Activated gamma-delta T cell (primary cell): ENCODE data around the gene RSRC1.
"Not testable (repeated sequence)": the region's sequence is repeated elsewhere in the genome, so short reads cannot be mapped to it uniquely, and the experiment has no call there.

Experiments
- DNase-seq: peaks from one replicate; lab custom pipeline; 2025; lab: John Stamatoyannopoulos, UW

RSRC1 gene

DNA sequence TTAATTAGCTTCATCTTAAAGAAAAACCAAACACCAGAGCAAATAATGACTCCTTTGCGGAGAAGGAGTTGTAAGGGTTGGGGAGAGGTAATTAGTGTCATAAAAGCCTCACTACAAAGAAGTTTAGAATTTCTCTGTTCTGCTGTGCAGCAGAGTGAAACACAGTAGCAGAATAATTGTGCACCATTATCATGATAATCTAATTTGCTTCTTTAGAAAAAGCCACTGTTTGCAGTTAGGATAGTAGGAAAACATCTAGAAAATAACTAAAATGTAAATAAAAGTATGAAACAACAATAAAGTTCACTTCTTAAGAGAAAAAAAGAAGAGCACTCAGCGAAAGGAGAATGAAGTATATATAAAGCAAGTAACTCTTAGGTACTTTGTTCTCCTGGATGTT, 9.2 kb upstream of the RSRC1 start:
- no peak for DNase-seq

GRCh38 chr3:158101335-158102241, 8.3 kb upstream of the RSRC1 start:
- DNase-seq = no peak

DNA sequence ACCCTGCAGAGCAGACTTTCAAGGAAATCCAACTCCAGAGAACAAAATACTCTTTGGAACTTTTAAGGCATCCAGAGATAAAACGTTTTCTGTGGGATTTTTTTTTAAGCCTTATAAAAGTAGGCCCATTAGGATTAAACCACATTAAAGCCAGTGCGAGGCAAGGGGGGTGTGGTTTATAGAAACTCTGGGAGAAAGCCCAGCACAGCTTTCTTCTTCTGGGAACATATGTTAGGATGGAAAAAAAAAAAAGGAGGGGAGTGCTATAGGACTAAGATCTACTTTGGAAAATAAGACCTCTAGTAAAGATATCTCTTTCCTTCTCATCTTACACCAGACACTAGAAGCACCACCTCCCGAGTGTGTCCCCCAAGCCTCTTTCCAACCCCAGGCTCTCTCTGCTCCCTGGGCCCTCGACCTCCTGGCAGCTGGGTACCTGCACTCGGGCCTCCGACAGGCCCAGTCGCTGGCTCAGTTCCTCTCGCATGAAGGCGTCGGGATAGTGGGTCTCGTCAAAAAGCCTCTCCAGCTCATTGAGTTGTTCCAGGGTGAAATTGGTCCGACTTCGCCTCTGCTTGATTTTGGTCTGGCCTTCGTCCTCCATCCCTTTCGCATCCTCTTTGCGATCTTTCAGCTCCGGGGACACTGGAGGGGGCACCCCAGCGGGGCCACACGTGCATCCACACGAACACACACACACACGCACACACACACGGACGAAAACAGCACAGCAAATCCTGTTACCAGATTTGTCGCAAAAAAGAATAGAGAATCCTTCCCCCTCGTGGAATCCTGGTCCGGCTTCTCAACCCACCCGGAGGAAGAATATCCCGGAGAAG, 7.4 kb upstream of the RSRC1 start:
- no peak for DNase-seq

- no peak for DNase-seq
Observed at GRCh38 chr3:158103081-158103886, 6.6 kb upstream of the RSRC1 start.

DNA sequence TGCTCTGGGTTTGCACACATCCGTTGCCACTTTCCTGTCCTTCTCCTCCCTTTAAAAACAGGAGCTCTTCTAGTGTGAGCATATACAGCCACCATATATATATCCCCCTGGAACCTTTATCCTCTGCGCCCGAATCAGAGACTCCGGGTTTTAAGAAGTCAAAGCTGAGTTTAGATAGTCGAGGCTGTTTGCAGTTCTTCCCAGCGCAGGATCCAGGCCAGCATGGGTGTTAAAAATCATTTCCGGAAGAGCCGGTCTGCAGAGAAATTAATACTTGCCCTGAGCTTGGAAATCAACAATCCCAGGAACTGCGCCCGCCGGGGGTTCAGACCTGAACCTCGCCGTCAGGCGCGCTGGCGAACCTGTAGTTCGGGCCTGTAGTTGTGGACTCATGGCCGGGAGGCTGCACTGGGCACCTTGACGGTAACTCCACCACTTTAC, 6.0 kb upstream of the RSRC1 start:
- no peak for DNase-seq

DNA sequence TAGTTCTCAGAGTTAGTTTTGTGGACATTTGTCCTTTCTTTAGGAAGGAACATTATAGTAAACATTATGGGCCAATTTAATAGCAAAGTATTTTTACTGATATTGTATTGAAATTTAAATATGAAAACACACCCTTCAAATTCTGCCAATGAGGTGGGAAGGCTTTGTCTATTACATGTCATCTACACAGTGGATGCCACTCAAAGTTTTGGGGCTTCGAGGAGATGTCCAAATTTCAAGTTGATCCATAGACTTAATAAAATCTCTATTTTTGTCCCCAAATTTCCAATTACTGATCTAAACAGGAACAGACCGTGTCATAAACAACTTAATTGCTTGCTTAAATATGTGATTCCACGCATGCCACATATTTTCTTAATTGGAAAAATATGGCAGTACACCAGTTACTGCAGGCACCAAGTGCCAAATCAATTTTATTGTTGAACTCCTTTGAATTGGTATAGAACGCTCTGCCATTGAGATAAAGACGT, 5.4 kb upstream of the RSRC1 start:
- DNase-seq = no peak

GRCh38 chr3:158105119-158105709, 4.7 kb upstream of the RSRC1 start:
- DNase-seq = no peak

DNA sequence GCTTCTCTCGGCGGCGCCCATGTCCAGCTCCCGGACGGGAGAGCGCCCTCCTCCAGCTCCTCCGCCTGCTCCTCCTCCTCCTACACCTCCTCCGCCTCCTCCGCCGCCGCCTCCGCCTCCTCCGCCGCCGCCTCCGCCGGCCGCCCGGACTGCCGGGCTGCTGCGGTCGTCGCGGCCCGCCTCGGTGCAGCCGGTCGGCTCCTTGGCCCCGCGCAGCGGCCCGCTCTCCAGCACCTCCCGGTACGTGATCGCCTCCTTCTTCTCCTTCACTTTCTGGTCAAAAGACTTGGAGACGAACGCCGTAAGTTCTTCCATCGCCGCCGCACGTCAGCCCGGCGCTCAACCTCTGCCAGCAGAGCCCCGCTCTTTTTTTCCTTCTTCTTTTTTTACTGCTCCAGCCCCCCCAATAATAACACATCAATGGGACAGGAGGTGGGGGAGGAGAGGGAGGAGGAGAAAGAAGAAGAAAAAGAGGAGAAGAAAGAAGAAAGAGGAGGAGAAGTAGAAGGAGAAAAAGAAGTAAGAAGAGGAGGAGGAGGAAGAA, 4.1 kb upstream of the RSRC1 start:
- DNase-seq = peak; percentile 16

DNA sequence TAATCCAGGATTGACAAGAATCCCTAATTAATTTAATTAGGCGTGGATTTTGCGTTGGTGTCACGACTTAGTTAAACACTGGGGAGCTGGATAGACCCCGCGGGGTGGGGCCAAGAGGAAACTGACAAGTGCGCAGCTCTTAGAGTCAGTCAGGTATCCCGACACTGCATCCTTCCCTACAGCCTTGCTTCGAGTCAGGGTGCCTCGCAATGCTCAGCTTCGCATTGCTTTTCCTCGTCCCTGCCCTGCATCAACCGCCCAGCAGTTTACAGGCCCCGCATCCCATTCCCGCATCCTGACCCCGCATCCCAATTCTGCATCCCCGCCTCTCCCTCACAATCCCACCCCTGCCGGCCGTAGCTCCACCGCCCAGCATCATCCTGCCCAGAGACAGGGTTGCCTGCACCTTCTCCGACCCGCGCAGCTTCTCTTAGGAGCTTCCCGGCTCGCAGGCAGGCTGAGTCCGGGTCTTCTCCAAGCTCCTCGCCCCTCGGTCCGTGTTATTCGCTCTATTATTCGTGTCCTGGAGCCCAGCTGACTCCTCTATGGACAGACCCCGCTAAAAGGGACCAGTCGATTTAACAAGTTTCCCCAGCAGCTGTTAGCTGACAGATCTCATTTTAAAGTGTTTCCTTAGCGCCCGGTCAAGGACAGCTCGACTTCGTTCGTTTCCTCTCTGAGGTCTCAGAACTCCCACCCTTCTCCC, 3.0 kb upstream of the RSRC1 start:
- DNase-seq = no peak

DNA sequence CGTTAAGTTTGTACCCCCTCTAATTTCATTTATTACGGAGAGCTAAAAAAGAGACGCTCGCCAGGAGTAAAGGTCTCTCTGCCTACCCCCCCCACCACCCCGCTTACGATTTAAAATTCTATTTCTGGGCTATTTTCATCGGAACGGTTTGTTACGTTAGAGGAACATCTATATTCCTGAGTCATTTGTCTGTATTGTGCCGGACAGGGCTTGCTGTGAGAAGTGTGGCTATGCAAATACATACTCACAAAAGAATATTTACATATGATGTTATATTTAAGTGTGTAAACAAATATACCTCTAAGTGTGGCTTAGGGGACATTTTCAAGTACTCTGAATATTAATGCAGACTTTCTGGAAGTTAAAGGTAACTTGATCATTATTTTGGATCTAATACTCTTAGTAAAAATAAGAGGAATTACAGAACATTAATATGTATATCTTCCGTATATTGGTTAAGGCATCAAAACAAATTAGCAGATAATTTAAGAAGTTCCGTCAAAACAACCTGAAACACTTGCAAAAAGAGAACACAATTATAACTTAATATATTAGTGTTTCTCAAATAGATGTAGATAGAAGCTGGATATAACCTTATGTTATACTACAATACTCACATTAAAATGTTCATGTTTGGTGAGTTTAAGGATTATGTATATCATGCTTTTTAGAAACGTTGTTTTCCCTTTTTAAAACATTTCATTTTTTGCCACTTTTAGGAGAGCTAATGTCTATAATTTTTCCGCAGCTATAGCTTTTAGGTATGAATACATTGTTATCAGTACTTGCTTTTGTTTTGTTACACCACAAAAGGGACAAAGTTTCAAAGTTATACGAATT, 2.1 kb upstream of the RSRC1 start:
- DNase-seq = no peak

DNA sequence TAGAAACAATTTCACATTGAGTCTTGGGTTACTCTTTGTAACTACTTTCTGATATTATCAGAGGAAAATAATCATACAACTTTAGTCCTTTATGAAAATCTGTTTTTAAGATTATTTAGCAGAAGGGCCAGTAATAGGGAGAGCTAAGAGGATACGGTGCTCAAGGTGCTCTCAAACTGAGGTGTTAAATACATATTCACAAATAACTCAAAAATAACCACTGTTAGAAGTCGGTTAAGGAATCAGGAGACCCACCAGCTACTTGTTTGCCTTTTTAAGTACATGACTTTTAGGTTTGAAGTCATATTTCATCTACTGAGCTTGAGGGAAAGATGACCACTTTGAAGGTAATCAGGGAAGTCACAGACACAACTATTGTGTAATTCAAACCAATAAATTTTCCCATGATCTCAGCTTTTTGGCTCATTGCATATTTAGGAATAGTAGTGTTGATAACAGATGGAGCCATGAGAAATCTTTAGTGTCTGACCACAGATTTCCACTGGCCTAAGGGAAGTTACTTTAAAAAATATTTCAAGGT, 1.4 kb upstream of the RSRC1 start:
- no peak for DNase-seq

- DNase-seq = no peak
Observed at GRCh38 chr3:158109295-158109803, 540 bp upstream of the RSRC1 start.

DNA sequence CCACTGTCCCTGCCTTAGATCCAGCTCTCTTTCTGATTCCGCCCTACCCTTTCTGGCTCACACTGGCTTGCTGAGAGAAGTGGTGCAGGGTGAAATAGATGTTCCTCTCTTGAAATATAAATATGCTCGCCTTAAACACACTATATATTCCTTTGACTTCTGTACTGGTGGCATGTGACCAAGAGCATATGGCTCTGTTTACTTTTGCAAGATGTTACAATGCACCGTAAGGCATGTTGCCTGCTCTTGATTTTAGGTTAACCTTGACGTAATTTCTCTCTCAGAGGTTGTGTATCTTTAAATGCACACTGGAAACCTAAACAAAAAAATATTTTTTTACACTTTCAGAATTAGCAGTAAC, 749 bp downstream of the RSRC1 start:
- DNase-seq = no peak

DNA sequence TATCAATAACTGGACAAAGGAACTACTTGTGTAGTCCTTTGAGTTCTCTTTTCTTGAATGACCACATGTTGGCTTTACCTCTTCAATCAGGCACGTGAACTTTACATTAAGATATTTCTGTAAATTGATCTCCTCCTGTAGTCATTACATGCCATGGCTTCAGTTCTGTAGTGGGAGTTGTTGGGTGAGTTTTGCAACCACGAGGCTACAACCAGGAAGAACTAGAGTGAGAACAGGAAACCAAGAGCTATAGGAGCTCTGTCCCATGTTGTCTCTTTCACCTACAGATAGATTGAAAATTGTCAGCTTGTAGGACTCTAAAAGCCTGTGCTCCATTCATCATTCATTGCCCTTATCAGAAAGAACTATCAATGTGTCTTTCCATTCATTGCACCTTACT, 2.0 kb downstream of the RSRC1 start:
- DNase-seq = no peak

- DNase-seq = not testable (repeated sequence)
Observed at GRCh38 chr3:158113595-158113994, 3.7 kb downstream of the RSRC1 start.

GRCh38 chr3:158120330-158120729, 10.4 kb downstream of the RSRC1 start:
- no peak for DNase-seq

DNA sequence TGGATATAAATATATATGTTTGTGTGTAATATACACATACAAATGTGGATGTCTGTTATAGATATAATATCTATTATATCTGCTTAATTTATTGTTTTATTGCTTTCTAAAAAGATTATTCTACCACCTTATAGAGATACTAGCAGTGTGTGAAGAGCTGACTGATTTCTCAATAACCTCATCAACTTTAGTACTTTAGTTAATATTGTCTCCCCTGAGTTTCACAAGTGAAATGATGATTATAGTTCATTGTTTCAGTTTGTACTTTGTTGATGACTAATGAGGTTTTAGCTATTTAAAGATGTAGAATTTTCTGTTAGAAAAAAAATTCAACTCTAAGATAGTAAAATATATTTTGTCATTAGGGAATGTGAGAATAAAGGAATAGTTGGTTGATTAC, 11.4 kb downstream of the RSRC1 start:
- no peak for DNase-seq

GRCh38 chr3:158122721-158123120, 12.8 kb downstream of the RSRC1 start:
- DNase-seq = not testable (repeated sequence)
